SK-N-SH (cell line): Measurements from ENCODE around the gene MLX. TPM values are rescaled to one million over a fixed set of nuclear protein-coding genes. Genes with fewer than 3 reads are reported as not detected.

ENCODE experiments used
- CTCF ChIA-PET: fragments of 300-600, 350-600 bp; formaldehyde crosslinking; extraction: SDS; loops from one replicate; lab custom pipeline; 2021; lab: Yijun Ruan, JAX
- POLR2A ChIA-PET: fragments of 350-600 bp; sonication (Branson Sonifier 250); formaldehyde crosslinking; extraction: SDS; loops from one replicate; lab custom pipeline; 2020; ENCODE audit warnings: antibody characterized with exemption, inconsistent platforms; lab: Yijun Ruan, JAX
- DNase-seq: peaks from one replicate; pipeline ENCODE4 v3.0.0; 2012
- H2AFZ ChIP-seq: fragments of 200-600 bp; sonication (generic); 2 replicates; pipeline ENCODE4 v1.8.1; 2016; ENCODE audit warnings: antibody characterized with exemption, mild to moderate bottlenecking, low read depth
- H3F3A ChIP-seq: fragments of 200-600 bp; sonication (generic); replicated peaks from 2 replicates; pipeline ENCODE3; 2016; ENCODE audit warnings: antibody characterized with exemption, mild to moderate bottlenecking; ENCODE audit not compliant: insufficient read depth
- H3K27ac ChIP-seq, 2 experiments: fragments of 200-500 bp in 1 of 2; fragments of 200-600 bp in 1 of 2; sonication (Bioruptor generic) in 1 of 2; sonication (generic), shearing (Covaris generic) in 1 of 2; 2 replicates each; pipeline versions ENCODE4 v1.5.1 to v1.6.1; 2014 to 2016; ENCODE audit warnings: low read depth in 2 of 2, inconsistent platforms in 1 of 2, low read length in 1 of 2, mild to moderate bottlenecking in 1 of 2, mixed read lengths in 1 of 2
- H3K27me3 ChIP-seq: fragments of 200-600 bp; sonication (generic), shearing (Covaris generic); 2 replicates; pipeline ENCODE4 v1.6.1; 2016; ENCODE audit warnings: mixed run types; ENCODE audit not compliant: insufficient read depth
- H3K36me3 ChIP-seq, 2 experiments: fragments of 200-500 bp in 1 of 2; fragments of 200-600 bp in 1 of 2; sonication (Bioruptor generic) in 1 of 2; sonication (generic) in 1 of 2; replicated peaks in 1 of 2; 2 replicates each; pipeline versions ENCODE3 to v1.5.1; 2014 to 2016; ENCODE audit warnings: low read length in 1 of 2, mild to moderate bottlenecking in 1 of 2; ENCODE audit not compliant: insufficient read depth in 2 of 2, control insufficient read depth in 1 of 2
- H3K4me1 ChIP-seq, 2 experiments: fragments of 200-500 bp in 1 of 2; fragments of 200-600 bp in 1 of 2; sonication (Bioruptor generic) in 1 of 2; sonication (generic), shearing (Covaris generic) in 1 of 2; 2 replicates each; pipeline versions ENCODE4 v1.5.1 to v1.6.1; 2014 to 2016; ENCODE audit warnings: low read depth in 1 of 2, low read length in 1 of 2, mixed run types in 1 of 2; ENCODE audit not compliant: insufficient read depth in 2 of 2, control insufficient read depth in 1 of 2
- H3K4me2 ChIP-seq: fragments of 200-600 bp; sonication (generic), shearing (Covaris generic); 2 replicates; pipeline ENCODE4 v1.6.1; 2017; ENCODE audit warnings: mixed run types
- H3K4me3 ChIP-seq, 2 experiments: fragments of 200-500 bp in 1 of 2; fragments of 200-600 bp in 1 of 2; sonication (Bioruptor generic) in 1 of 2; sonication (generic), shearing (Covaris generic) in 1 of 2; 2 replicates each; pipeline versions ENCODE4 v1.5.1 to v1.8.1; 2014 to 2016; ENCODE audit warnings: low read depth in 2 of 2, inconsistent platforms in 1 of 2, low read length in 1 of 2, mild to moderate bottlenecking in 1 of 2, mixed read lengths in 1 of 2, moderate library complexity in 1 of 2
- H3K79me2 ChIP-seq: fragments of 200-600 bp; sonication (generic); 2 replicates; pipeline ENCODE4 v1.8.1; 2017; ENCODE audit warnings: mild to moderate bottlenecking; ENCODE audit not compliant: insufficient read depth
- H3K9ac ChIP-seq: fragments of 200-600 bp; sonication (generic); 2 replicates; pipeline ENCODE4 v1.6.1; 2017; ENCODE audit warnings: mixed run types
- H3K9me2 ChIP-seq: fragments of 200-600 bp; sonication (generic); 2 replicates; pipeline ENCODE4 v1.6.1; 2017; ENCODE audit warnings: mixed run types
- H3K9me3 ChIP-seq: fragments of 200-600 bp; sonication (generic); 2 replicates; pipeline ENCODE4 v1.6.1; 2017; ENCODE audit warnings: mixed run types, mild to moderate bottlenecking, moderate library complexity
- H4K20me1 ChIP-seq: fragments of 200-600 bp; sonication (generic); 2 replicates; pipeline ENCODE4 v1.6.1; 2017; ENCODE audit warnings: mild to moderate bottlenecking, mixed run types; ENCODE audit not compliant: insufficient read depth
- FOSL2 ChIP-seq: IDR thresholded peaks from 2 replicates; pipeline ENCODE4 v1.4.0; 2012; ENCODE audit warnings: low read depth, mild to moderate bottlenecking, moderate library complexity, borderline replicate concordance
- GABPA ChIP-seq: IDR thresholded peaks from 2 replicates; pipeline ENCODE4 v1.4.0; 2012; ENCODE audit warnings: low read depth, mild to moderate bottlenecking
- GATA2 ChIP-seq: sonication (generic); formaldehyde crosslinking; IDR thresholded peaks from 2 replicates; pipeline ENCODE4 v1.5.0; 2020; ENCODE audit warnings: mild to moderate bottlenecking, missing genetic modification reagents
- JUND ChIP-seq: IDR thresholded peaks from 2 replicates; pipeline ENCODE4 v1.4.0; 2012
- MEF2A ChIP-seq: IDR thresholded peaks from 2 replicates; pipeline ENCODE4 v1.4.0; 2012; ENCODE audit warnings: low read depth, borderline replicate concordance
- MXI1 ChIP-seq: IDR thresholded peaks from 2 replicates; pipeline ENCODE4 v1.6.1; 2012; ENCODE audit warnings: mild to moderate bottlenecking, low read depth, low read length, improper control_type of control experiment
- POLR2AphosphoS5 ChIP-seq: IDR thresholded peaks from 2 replicates; pipeline ENCODE4 v1.6.1; 2012; ENCODE audit warnings: low read depth, low read length
- RAD21 ChIP-seq: IDR thresholded peaks from 2 replicates; pipeline ENCODE4 v1.6.1; 2012; ENCODE audit warnings: mild to moderate bottlenecking, low read length
- TCF12 ChIP-seq: IDR thresholded peaks from 2 replicates; pipeline ENCODE4 v1.4.0; 2012
- WGBS: methylation state at CpG from one replicate; pipeline ENCODE4 v1.1.6; 2017; ENCODE audit warnings: low lambda C conversion rate; 5-methylcytosine and 5-hydroxymethylcytosine counted together
- polyA plus RNA-seq, 3 experiments: library from polyadenylated mRNA; depleted of rRNA; stranded (reverse); fragments of >200 nt; gene quantifications; 2 replicates each; pipeline ENCODE4 v1.2.3, GENCODE V29; 2012
- TF ChIP-seq, protein P1 (sequence below): IDR thresholded peaks from 2 replicates; pipeline ENCODE4 v1.4.0; 2012; ENCODE audit warnings: low read depth
- TF ChIP-seq, protein P2 (sequence below): IDR thresholded peaks from 2 replicates; pipeline ENCODE4 v1.6.1; 2012; ENCODE audit warnings: mild to moderate bottlenecking, low read depth, low read length, moderate library complexity

Gene MLX
- polyA plus RNA-seq, 1 of the 3 experiments (the other 2 are of a cell fraction): 44.5 TPM

DNA sequence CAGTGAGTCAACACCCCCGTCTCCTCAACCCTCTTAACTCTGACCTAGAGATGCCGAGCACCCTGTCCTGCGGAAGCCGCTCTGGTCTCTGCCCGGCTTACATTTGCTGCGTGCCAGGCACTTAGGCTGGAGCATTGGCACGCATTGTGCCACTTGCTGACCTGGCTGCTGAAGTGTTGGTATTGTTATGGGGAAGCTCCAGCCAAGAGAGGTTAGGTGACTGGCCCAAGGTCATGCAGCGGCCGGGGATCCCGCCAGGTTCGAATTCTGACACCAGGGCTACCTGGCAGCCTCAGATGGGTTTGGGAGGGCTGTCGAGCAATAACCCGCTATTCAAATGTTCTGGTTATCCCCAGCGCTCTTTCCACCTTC, 19.2 kb upstream of the MLX start:
- CTCF ChIA-PET: no interaction called here
- no peak overlapping the region for H3K9ac ChIP-seq
- no peak for TF ChIP-seq POLR2AphosphoS5
- no peak for TF ChIP-seq GATA2 (CRISPR knock-in tag)
- TF ChIP-seq TCF12: no peak
- TF ChIP-seq MXI1: no peak
- TF ChIP-seq, protein P1, sequence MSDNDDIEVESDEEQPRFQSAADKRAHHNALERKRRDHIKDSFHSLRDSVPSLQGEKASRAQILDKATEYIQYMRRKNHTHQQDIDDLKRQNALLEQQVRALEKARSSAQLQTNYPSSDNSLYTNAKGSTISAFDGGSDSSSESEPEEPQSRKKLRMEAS: no peak
- TF ChIP-seq, all 33 proteins: peak for 0
- no peak overlapping the region for H3K4me3 ChIP-seq
- H3F3A ChIP-seq: peaks cover 2% of the 10 kb centered on the region
- H3K9me2 ChIP-seq: no peaks in the 10 kb centered on the region
- no peak overlapping the region for H3K4me2 ChIP-seq
- peaks cover 3 to 13% of the 10 kb centered on the region in 2 experiments for H3K36me3 ChIP-seq
- H3K9me3 ChIP-seq: no peaks in the 10 kb centered on the region
- peaks cover 21% of the 10 kb centered on the region; the same call in 1 of the 2 replicates for H3K79me2 ChIP-seq
- 95% methylated on average over 11 of the region's 14 CpGs for WGBS
- no peak for DNase-seq
- peaks cover 0 to 3% of the 10 kb centered on the region in 2 experiments; a peak in 1 of 4 replicates for H3K4me1 ChIP-seq
- H2AFZ ChIP-seq: no peak overlapping the region
- no peaks in the 10 kb centered on the region for H4K20me1 ChIP-seq
- H3K27ac ChIP-seq: no peak overlapping the region
- no peaks in the 10 kb centered on the region for H3K27me3 ChIP-seq
- POLR2A ChIA-PET: interaction anchor here (1.3 kb wide), 1 partner anchor 11 kb away, joined by 3 read pairs; no protein-coding TSS in a partner anchor

DNA sequence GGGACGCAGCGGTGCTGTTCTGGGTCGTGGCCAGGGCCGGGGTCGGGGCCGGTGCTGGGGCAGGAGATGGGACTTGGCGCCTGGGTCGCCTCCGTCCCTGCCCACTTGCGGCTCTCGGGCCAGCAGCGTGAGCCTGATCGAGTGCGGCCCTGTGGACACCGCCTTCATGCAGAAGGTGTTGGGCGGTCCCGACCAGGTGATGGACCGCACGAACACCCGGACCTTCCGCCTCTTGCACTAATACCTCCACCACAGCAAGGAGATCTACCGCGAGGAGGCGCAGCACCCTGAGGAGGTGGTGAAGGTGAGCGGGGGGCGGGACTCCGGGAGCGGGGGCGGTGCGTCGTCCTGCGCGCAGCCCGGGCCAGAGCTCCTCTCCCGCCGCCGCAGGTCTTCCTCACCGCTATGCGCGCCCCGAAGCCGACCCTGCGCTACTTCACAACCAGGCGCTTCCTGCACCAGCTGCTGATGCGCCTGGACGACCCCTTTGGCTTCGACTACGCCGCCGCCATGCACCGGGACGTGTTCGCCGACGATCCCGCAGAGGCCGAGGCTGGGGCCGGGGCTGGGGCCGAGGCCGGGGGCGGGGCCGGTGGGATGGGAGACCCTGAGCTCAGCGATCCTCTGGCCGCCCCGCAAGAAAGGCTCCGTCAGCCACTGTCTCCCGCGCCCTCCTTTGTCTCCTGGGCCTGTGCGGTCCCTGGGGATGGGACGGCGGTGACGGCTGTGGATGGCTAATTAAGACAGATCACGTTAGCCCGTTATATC, 18.6 kb upstream of the MLX start:
- peaks cover 0 to 6% of the 10 kb centered on the region in 2 experiments; a peak in 1 of 4 replicates for H3K4me1 ChIP-seq
- H4K20me1 ChIP-seq: no peaks in the 10 kb centered on the region
- no peak overlapping the region for H3K4me3 ChIP-seq
- peaks cover 26% of the 10 kb centered on the region; the same call in 1 of the 2 replicates for H3K79me2 ChIP-seq
- 86% methylated on average over 64 of the region's 74 CpGs for whole genome bisulfite sequencing
- no peak overlapping the region for H2AFZ ChIP-seq
- TF ChIP-seq, protein P2, sequence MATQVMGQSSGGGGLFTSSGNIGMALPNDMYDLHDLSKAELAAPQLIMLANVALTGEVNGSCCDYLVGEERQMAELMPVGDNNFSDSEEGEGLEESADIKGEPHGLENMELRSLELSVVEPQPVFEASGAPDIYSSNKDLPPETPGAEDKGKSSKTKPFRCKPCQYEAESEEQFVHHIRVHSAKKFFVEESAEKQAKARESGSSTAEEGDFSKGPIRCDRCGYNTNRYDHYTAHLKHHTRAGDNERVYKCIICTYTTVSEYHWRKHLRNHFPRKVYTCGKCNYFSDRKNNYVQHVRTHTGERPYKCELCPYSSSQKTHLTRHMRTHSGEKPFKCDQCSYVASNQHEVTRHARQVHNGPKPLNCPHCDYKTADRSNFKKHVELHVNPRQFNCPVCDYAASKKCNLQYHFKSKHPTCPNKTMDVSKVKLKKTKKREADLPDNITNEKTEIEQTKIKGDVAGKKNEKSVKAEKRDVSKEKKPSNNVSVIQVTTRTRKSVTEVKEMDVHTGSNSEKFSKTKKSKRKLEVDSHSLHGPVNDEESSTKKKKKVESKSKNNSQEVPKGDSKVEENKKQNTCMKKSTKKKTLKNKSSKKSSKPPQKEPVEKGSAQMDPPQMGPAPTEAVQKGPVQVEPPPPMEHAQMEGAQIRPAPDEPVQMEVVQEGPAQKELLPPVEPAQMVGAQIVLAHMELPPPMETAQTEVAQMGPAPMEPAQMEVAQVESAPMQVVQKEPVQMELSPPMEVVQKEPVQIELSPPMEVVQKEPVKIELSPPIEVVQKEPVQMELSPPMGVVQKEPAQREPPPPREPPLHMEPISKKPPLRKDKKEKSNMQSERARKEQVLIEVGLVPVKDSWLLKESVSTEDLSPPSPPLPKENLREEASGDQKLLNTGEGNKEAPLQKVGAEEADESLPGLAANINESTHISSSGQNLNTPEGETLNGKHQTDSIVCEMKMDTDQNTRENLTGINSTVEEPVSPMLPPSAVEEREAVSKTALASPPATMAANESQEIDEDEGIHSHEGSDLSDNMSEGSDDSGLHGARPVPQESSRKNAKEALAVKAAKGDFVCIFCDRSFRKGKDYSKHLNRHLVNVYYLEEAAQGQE: no peak
- TF ChIP-seq MEF2A: no peak
- no peak for TF ChIP-seq RAD21
- TF ChIP-seq GABPA: no peak
- TF ChIP-seq JUND: no peak
- no peak for TF ChIP-seq FOSL2
- peaks cover 7% of the 10 kb centered on the region for H3F3A ChIP-seq
- ChIA-PET CTCF (no interaction called here), POLR2A (no interaction called here)
- H3K36me3 ChIP-seq: peaks cover 3 to 11% of the 10 kb centered on the region in 2 experiments
- H3K9me3 ChIP-seq: no peaks in the 10 kb centered on the region
- H3K27ac ChIP-seq: no peak overlapping the region
- DNase-seq: peak; percentile 22
- H3K9me2 ChIP-seq: no peaks in the 10 kb centered on the region
- no peak overlapping the region for H3K4me2 ChIP-seq
- no peaks in the 10 kb centered on the region for H3K27me3 ChIP-seq
- no peak overlapping the region for H3K9ac ChIP-seq
